B cell (primary cell): Measurements from ENCODE around the gene SPOP. TPM values are rescaled to one million over a fixed set of nuclear protein-coding genes. Genes with fewer than 3 reads are reported as not detected.

Experiments used
- ATAC-seq: fragments of 200-7000 bp; cut with Tn5 transposase; one replicate; pipeline ENCODE4 v1.10.0; 2021; ENCODE audit warnings: low read depth, mild to moderate bottlenecking, moderate number of reproducible peaks, moderate library complexity
- CTCF ChIA-PET: fragments of 350-600 bp; sonication (Branson Sonifier 250); formaldehyde crosslinking; loops from one replicate; lab custom pipeline; 2021; ENCODE audit warnings: antibody characterized with exemption, inconsistent platforms; lab: Charles Lee
- POLR2A ChIA-PET: fragments of 350-600 bp; sonication (Branson Sonifier 250); formaldehyde crosslinking; loops from one replicate; lab custom pipeline; 2021; ENCODE audit warnings: antibody characterized with exemption; lab: Charles Lee
- DNase-seq: peaks from one replicate; pipeline ENCODE4 v3.0.0; 2013
- H2AFZ ChIP-seq: 2 replicates; pipeline ENCODE4 v1.6.1; 2012; ENCODE audit warnings: mild to moderate bottlenecking, low read depth, low read length; ENCODE audit not compliant: insufficient read depth, poor library complexity, severe bottlenecking
- H3K27ac ChIP-seq, 2 donors: 1 replicate in 1 of 2; 2 replicates in 1 of 2; pipeline ENCODE4 v1.5.1; 2012 to 2013; ENCODE audit warnings: low read length in 2 of 2, mild to moderate bottlenecking in 2 of 2, moderate library complexity in 1 of 2
- H3K27me3 ChIP-seq, 4 experiments: fragments of 200-600 bp in 1 of 4; sonication (generic) in 1 of 4; replicated peaks in 1 of 4; 1 replicate in 2 of 4; 2 replicates in 2 of 4; pipeline versions ENCODE4 v1.6.1 to v1.7.0; 2013 to 2016; ENCODE audit warnings: low read length in 3 of 4, mild to moderate bottlenecking in 2 of 4, mixed read lengths in 1 of 4, moderate library complexity in 1 of 4; ENCODE audit not compliant: insufficient read depth in 4 of 4, control insufficient read depth in 3 of 4; ENCODE audit errors: control extremely low read depth in 1 of 4
- H3K36me3 ChIP-seq, 2 experiments: replicated peaks in 1 of 2; 1 replicate in 1 of 2; 2 replicates in 1 of 2; pipeline versions ENCODE4 v1.6.1 to v1.7.1; 2013; ENCODE audit warnings: low read length in 1 of 2; ENCODE audit not compliant: insufficient read depth in 2 of 2, control insufficient read depth in 1 of 2; ENCODE audit errors: control extremely low read depth in 1 of 2, extremely low read depth in 1 of 2
- H3K4me1 ChIP-seq, 2 donors: fragments of 200-600 bp in 1 of 2; sonication (generic) in 1 of 2; 1 replicate in 1 of 2; 2 replicates in 1 of 2; pipeline versions ENCODE4 v1.5.1 to v1.6.1; 2013 to 2017; ENCODE audit warnings: low read length in 2 of 2; ENCODE audit not compliant: control insufficient read depth in 2 of 2, insufficient read depth in 2 of 2
- H3K4me2 ChIP-seq: replicated peaks from 2 replicates; pipeline ENCODE3; 2012; ENCODE audit warnings: mild to moderate bottlenecking, low read depth, low read length; ENCODE audit not compliant: poor library complexity, severe bottlenecking
- H3K4me3 ChIP-seq, 5 experiments: fragments of 200-600 bp in 1 of 5; sonication (generic) in 1 of 5; 1 replicate in 3 of 5; 2 replicates in 2 of 5; pipeline versions ENCODE4 v1.5.1 to v1.7.0; 2011 to 2016; ENCODE audit warnings: low read length in 4 of 5, mild to moderate bottlenecking in 4 of 5, low read depth in 2 of 5, control low read depth in 1 of 5, moderate library complexity in 1 of 5; ENCODE audit not compliant: insufficient read depth in 1 of 5; ENCODE audit errors: control extremely low read depth in 1 of 5, extremely low read depth in 1 of 5
- H3K79me2 ChIP-seq: fragments of 200-600 bp; sonication (generic); one replicate; pipeline ENCODE4 v1.6.0; 2016; ENCODE audit warnings: low read length; ENCODE audit not compliant: control insufficient read depth, insufficient read depth
- H3K9ac ChIP-seq: fragments of 200-600 bp; sonication (generic); 2 replicates; pipeline ENCODE4 v1.6.1; 2017; ENCODE audit warnings: mild to moderate bottlenecking, low read length, moderate library complexity
- H3K9me3 ChIP-seq, 3 donors: one replicate each; pipeline versions ENCODE4 v1.6.1 to v1.7.1; 2013; ENCODE audit warnings: low read length in 2 of 3; ENCODE audit not compliant: control insufficient read depth in 2 of 3, insufficient read depth in 1 of 3; ENCODE audit errors: control extremely low read depth in 1 of 3
- H4K20me1 ChIP-seq: 2 replicates; pipeline ENCODE4 v1.6.0; 2012; ENCODE audit warnings: mild to moderate bottlenecking, low read length; ENCODE audit not compliant: insufficient read depth, control insufficient read depth, poor library complexity, severe bottlenecking
- H3K27ac Mint-ChIP-seq: one replicate; pipeline ENCODE4 v1.8.0; 2021; ENCODE audit warnings: mixed read lengths
- H3K27me3 Mint-ChIP-seq: one replicate; pipeline ENCODE4 v1.8.0; 2021; ENCODE audit warnings: mixed read lengths
- H3K4me1 Mint-ChIP-seq: one replicate; pipeline ENCODE4 v1.8.0; 2021; ENCODE audit warnings: mixed read lengths
- H3K4me3 Mint-ChIP-seq: one replicate; pipeline ENCODE4 v1.8.0; 2021; ENCODE audit warnings: mixed read lengths
- H3K9me3 Mint-ChIP-seq: one replicate; pipeline ENCODE4 v1.8.0; 2022; ENCODE audit warnings: mixed read lengths; ENCODE audit not compliant: insufficient read depth
- EZH2 ChIP-seq: IDR thresholded peaks from 2 replicates; pipeline ENCODE4 v1.6.1; 2012; ENCODE audit warnings: borderline replicate concordance, low read depth, mild to moderate bottlenecking, moderate library complexity, low read length; ENCODE audit not compliant: insufficient read depth, poor library complexity, severe bottlenecking
- WGBS: methylation state at CpG from one replicate; pipeline ENCODE4 v1.1.5; 2013; ENCODE audit warnings: missing lambda C conversion rate; ENCODE audit not compliant: insufficient coverage; 5-methylcytosine and 5-hydroxymethylcytosine counted together
- intact Hi-C: fragments of 100-400 bp; cut with micrococcal nuclease; formaldehyde crosslinking; loops from one replicate; pipeline ENCODE4 v1.10.0; 2022
- polyA plus RNA-seq: library from polyadenylated mRNA; depleted of rRNA; stranded (reverse); fragments of >200 nt; gene quantifications from 2 replicates; pipeline ENCODE4 v1.2.3, GENCODE V29; 2012
- total RNA-seq, 2 donors: library from RNA; stranded (reverse); fragments of 120-200 nt in 1 of 2; gene quantifications; 1 replicate in 1 of 2; 2 replicates in 1 of 2; pipeline versions ENCODE4 v1.2.3 to v1.2.4, GENCODE V29; 2013 to 2022
- TF ChIP-seq, protein P1 (sequence below): fragments of 200-600 bp; IDR thresholded peaks from one replicate; pipeline ENCODE4 v1.8.0; 2022; ENCODE audit warnings: antibody characterized with exemption, mild to moderate bottlenecking

Gene SPOP
- total and polyA plus RNA-seq, 2 donors (not counting 1 experiment from before 2014, with no cell fraction given), result 27.0 to 72.1 TPM

DNA sequence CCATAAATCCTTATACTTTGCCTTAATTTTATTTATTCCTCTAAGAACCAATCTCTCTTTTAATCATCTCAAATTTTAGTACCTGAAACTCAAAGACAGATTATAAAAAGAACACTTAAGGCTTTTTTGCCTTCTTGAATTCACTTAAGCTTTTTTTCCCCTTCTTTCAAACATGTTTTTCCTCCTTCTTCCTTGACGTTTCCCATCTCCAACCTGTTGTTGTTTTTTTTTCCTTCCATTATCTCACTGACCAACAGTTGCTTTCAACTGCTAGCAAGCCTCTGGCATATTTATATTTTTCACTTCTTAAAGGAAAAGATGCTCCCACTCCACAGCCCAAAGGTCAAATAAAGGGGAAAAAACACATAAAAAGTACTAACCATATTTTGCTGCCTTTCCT is 32.2 kb downstream of the SPOP start:
- H3K4me1 Mint-ChIP-seq, result peaks cover 32% of the 10 kb centered on the region

DNA sequence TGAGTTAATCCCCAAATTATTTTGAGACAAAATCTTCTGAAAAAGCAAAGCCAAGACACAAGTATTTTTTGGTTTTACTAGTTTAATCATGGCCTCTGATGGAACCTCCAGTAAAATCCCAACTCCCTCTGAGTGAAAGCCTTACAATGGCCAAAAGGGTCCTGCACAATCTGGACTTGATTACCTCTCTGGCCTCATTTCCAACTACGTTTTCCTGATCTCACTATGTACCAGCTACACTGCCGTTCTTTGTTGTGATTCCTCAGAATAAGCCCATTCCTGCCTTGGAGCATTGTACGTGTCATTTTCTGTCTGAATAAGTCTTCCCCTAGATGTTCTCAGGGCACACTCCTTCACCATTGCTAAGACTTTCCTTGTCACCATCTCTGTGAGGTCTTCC is 37.3 kb downstream of the SPOP start:
- TF ChIP-seq EZH2, result no peak
- TF ChIP-seq, protein P1, sequence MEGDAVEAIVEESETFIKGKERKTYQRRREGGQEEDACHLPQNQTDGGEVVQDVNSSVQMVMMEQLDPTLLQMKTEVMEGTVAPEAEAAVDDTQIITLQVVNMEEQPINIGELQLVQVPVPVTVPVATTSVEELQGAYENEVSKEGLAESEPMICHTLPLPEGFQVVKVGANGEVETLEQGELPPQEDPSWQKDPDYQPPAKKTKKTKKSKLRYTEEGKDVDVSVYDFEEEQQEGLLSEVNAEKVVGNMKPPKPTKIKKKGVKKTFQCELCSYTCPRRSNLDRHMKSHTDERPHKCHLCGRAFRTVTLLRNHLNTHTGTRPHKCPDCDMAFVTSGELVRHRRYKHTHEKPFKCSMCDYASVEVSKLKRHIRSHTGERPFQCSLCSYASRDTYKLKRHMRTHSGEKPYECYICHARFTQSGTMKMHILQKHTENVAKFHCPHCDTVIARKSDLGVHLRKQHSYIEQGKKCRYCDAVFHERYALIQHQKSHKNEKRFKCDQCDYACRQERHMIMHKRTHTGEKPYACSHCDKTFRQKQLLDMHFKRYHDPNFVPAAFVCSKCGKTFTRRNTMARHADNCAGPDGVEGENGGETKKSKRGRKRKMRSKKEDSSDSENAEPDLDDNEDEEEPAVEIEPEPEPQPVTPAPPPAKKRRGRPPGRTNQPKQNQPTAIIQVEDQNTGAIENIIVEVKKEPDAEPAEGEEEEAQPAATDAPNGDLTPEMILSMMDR, result no peak
- 98% methylated on average over 3 of the region's 3 CpGs for WGBS
- ChIA-PET POLR2A (no interaction called here), CTCF (no interaction called here)
- H3K4me3 ChIP-seq, result no peak overlapping the region
- no peaks in the 10 kb centered on the region for H3K27me3 Mint-ChIP-seq
- H3K79me2 ChIP-seq, result peaks cover 96% of the 10 kb centered on the region
- no peak overlapping the region for H3K4me3 Mint-ChIP-seq
- H4K20me1 ChIP-seq, result peaks cover 89% of the 10 kb centered on the region
- H3K4me2 ChIP-seq, result no peak overlapping the region
- H3K4me1 ChIP-seq, result no peaks in the 10 kb centered on the region
- no peak overlapping the region for H3K9ac ChIP-seq
- H3K9me3 Mint-ChIP-seq, result no peaks in the 10 kb centered on the region
- no peaks in the 10 kb centered on the region for H3K27me3 ChIP-seq
- peaks cover 0 to 5% of the 10 kb centered on the region in 2 experiments for H3K36me3 ChIP-seq
- no peak for DNase-seq
- no peak overlapping the region for H3K27ac ChIP-seq
- H3K9me3 ChIP-seq, result peaks cover 0 to 1% (median 0%) of the 10 kb centered on the region in 3 donors
- intact Hi-C loops, result no loop called here
- H2AFZ ChIP-seq, result no peak overlapping the region
- H3K4me1 Mint-ChIP-seq, result peaks cover 18% of the 10 kb centered on the region
- H3K27ac Mint-ChIP-seq, result no peak overlapping the region
- ATAC-seq, result no peak

More for the DNA sequence above, 32.2 kb downstream of the SPOP start:
- no peak for DNase-seq
- no peak overlapping the region for H3K27ac Mint-ChIP-seq
- Histone ChIP-seq H3K27me3 (no peaks in the 10 kb centered on the region), H3K36me3 (peaks cover 0 to 3% of the 10 kb centered on the region in 2 experiments), H3K79me2 (peaks cover 93% of the 10 kb centered on the region), H2AFZ (no peak overlapping the region), H3K9me3 (no peaks in the 10 kb centered on the region), H3K9ac (no peak overlapping the region), H4K20me1 (peaks cover 85% of the 10 kb centered on the region), H3K4me2 (no peak overlapping the region), H3K27ac (no peak overlapping the region), H3K4me3 (no peak overlapping the region), H3K4me1 (no peaks in the 10 kb centered on the region)
- no peaks in the 10 kb centered on the region for H3K9me3 Mint-ChIP-seq
- ChIA-PET CTCF (no interaction called here), POLR2A (no interaction called here)
- H3K4me3 Mint-ChIP-seq, result no peak overlapping the region
- H3K27me3 Mint-ChIP-seq, result no peaks in the 10 kb centered on the region
- WGBS, result 100% methylated on average over 1 of the region's 1 CpG
- no peak for ATAC-seq
- TF ChIP-seq EZH2, result no peak
- TF ChIP-seq, protein P1, result no peak
- intact Hi-C loops, result no loop called here
